OCI-LY3 (cell line): ENCODE results near the gene ARHGEF28.

Experiments used
- EZH2phosphoT487 ChIP-seq: fragments of 200-600 bp; shearing (Covaris generic); IDR thresholded peaks from 2 replicates; pipeline ENCODE4 v1.6.1; 2018; ENCODE audit warnings: antibody characterized with exemption, mixed run types, low read depth
- TF ChIP-seq, protein P1 (sequence below): fragments of 200-600, 300-600 bp; sonication (generic); IDR thresholded peaks from 2 replicates; pipeline ENCODE4 v1.5.1; 2014; ENCODE audit warnings: antibody characterized with exemption, low read length, low read depth

- TF ChIP-seq, protein P1, sequence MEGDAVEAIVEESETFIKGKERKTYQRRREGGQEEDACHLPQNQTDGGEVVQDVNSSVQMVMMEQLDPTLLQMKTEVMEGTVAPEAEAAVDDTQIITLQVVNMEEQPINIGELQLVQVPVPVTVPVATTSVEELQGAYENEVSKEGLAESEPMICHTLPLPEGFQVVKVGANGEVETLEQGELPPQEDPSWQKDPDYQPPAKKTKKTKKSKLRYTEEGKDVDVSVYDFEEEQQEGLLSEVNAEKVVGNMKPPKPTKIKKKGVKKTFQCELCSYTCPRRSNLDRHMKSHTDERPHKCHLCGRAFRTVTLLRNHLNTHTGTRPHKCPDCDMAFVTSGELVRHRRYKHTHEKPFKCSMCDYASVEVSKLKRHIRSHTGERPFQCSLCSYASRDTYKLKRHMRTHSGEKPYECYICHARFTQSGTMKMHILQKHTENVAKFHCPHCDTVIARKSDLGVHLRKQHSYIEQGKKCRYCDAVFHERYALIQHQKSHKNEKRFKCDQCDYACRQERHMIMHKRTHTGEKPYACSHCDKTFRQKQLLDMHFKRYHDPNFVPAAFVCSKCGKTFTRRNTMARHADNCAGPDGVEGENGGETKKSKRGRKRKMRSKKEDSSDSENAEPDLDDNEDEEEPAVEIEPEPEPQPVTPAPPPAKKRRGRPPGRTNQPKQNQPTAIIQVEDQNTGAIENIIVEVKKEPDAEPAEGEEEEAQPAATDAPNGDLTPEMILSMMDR, result no peak
- no peak for TF ChIP-seq EZH2phosphoT487
These were observed 192.4 kb downstream of the ARHGEF28 start for GRCh38 chr5:73818357-73818756.
